Testis (tissue), 3 donors: ENCODE measurements around the gene BCAS3. TPM values are rescaled to one million over a fixed set of nuclear protein-coding genes. Genes with fewer than 3 reads are reported as not detected.
"Not testable (repeated sequence)": the region's sequence is repeated elsewhere in the genome, so short reads cannot be mapped to it uniquely, and the experiment has no call there.

Experiments used
- DNase-seq: peaks from one replicate; pipeline ENCODE4 v3.0.0-alpha.2; 2019
- H3K27ac ChIP-seq, 2 donors: fragments of 200-600 bp; sonication (generic); one replicate each; pipeline ENCODE4 v1.5.1; 2019
- H3K27me3 ChIP-seq: fragments of 200-600 bp; sonication (generic); one replicate; pipeline ENCODE4 v1.5.1; 2019
- H3K36me3 ChIP-seq: fragments of 200-600 bp; sonication (generic); one replicate; pipeline ENCODE4 v1.5.1; 2017; ENCODE audit warnings: low read depth; ENCODE audit errors: missing control alignments
- H3K4me1 ChIP-seq: fragments of 200-600 bp; sonication (generic); one replicate; pipeline ENCODE4 v1.5.1; 2019
- H3K4me3 ChIP-seq, 2 donors: fragments of 200-600 bp; sonication (generic); one replicate each; pipeline ENCODE4 v1.5.1; 2017 to 2019
- H3K9me3 ChIP-seq: fragments of 200-600 bp; sonication (generic); one replicate; pipeline ENCODE4 v1.5.1; 2017
- CTCF ChIP-seq, 3 experiments: fragments of 450-650 bp in 2 of 3; fragments of 200-600 bp in 1 of 3; sonication (generic) in 1 of 3; IDR thresholded peaks; one replicate each; pipeline ENCODE4 v1.5.1; 2016 to 2019; ENCODE audit warnings: antibody characterized with exemption in 3 of 3, mild to moderate bottlenecking in 2 of 3, moderate library complexity in 1 of 3
- POLR2A ChIP-seq: fragments of 450-650 bp; IDR thresholded peaks from one replicate; pipeline ENCODE4 v1.6.1; 2017; ENCODE audit warnings: antibody characterized with exemption, mild to moderate bottlenecking, moderate library complexity
- WGBS, 2 donors: methylation state at CpG; one replicate each; pipeline ENCODE4 v1.1.5; 2018; 5-methylcytosine and 5-hydroxymethylcytosine counted together
- intact Hi-C: fragments of 100-400 bp; cut with DNase I; formaldehyde crosslinking; loops from one replicate; pipeline ENCODE4 v1.15.1; 2023; ENCODE audit warnings: low total_unique reads
- polyA plus RNA-seq: library from polyadenylated mRNA; stranded (reverse); fragments of 350-450 nt; fragmentation: Illumina TruSeq; extraction: RNeasy Lipid Tissue Mini Kit (QIAGEN cat#74804); gene quantifications from one replicate; pipeline ENCODE4 v1.2.3, GENCODE V29; 2014; ENCODE audit warnings: low read depth, low replicate concordance; ENCODE audit not compliant: insufficient read depth
- total RNA-seq, 2 donors: library from RNA; depleted of rRNA; stranded (reverse); fragments of >200 nt; gene quantifications; one replicate each; pipeline ENCODE4 v1.2.3, GENCODE V29; 2016

The BCAS3 gene
- total and polyA plus RNA-seq, 3 donors from 2014 or later, result 54.8 to 96.7 (median 73.0) TPM

- Histone ChIP-seq H3K27ac (no peak overlapping the region), H3K27me3 (no peaks in the 10 kb centered on the region), H3K36me3 (no peaks in the 10 kb centered on the region), H3K4me1 (peaks cover 10% of the 10 kb centered on the region), H3K9me3 (no peaks in the 10 kb centered on the region), H3K4me3 (no peak overlapping the region)
- no peak for TF ChIP-seq CTCF (IDR thresholded peaks at IDR 0.05)
- no peak for TF ChIP-seq POLR2A
- intact Hi-C loops, result no loop called here
- whole genome bisulfite sequencing, 2 donors, result 94 to 97% methylated on average over 6 of the region's 6 CpGs
- no peak for DNase-seq
Observed at GRCh38 chr17:60802377-60802776, 124.7 kb downstream of the BCAS3 start.

GRCh38 chr17:60803059-60803458, 125.4 kb downstream of the BCAS3 start:
- intact Hi-C loops, result no loop called here
- TF ChIP-seq CTCF (IDR thresholded peaks at IDR 0.05) (no peak), POLR2A (no peak)
- H3K9me3 ChIP-seq, result no peaks in the 10 kb centered on the region
- H3K4me3 ChIP-seq, result no peak overlapping the region
- H3K27me3 ChIP-seq, result no peaks in the 10 kb centered on the region
- H3K4me1 ChIP-seq, result peaks cover 10% of the 10 kb centered on the region
- WGBS, 2 donors, result 94 to 97% methylated on average over 6 of the region's 6 CpGs
- no peaks in the 10 kb centered on the region for H3K36me3 ChIP-seq
- no peak overlapping the region for H3K27ac ChIP-seq
- DNase-seq, result no peak

GRCh38 chr17:60804831-60805230, 127.2 kb downstream of the BCAS3 start:
- no peak for TF ChIP-seq CTCF (IDR thresholded peaks at IDR 0.05)
- no peak for TF ChIP-seq POLR2A
- Histone ChIP-seq H3K4me3 (no peak overlapping the region), H3K27me3 (no peaks in the 10 kb centered on the region), H3K9me3 (no peaks in the 10 kb centered on the region), H3K36me3 (no peaks in the 10 kb centered on the region), H3K4me1 (peaks cover 7% of the 10 kb centered on the region), H3K27ac (no peak overlapping the region)
- intact Hi-C loops, result no loop called here
- 92 to 97% methylated on average over 3 of the region's 3 CpGs for WGBS, 2 donors
- DNase-seq, result no peak

- H3K4me3 ChIP-seq, result no peak overlapping the region
- H3K36me3 ChIP-seq, result no peaks in the 10 kb centered on the region
- DNase-seq, result no peak
- TF ChIP-seq POLR2A (no peak), CTCF (IDR thresholded peaks at IDR 0.05) (no peak)
- intact Hi-C loops, result no loop called here
- WGBS, 2 donors, result 91 to 100% methylated on average over 1 of the region's 1 CpG
- H3K9me3 ChIP-seq, result no peaks in the 10 kb centered on the region
- no peaks in the 10 kb centered on the region for H3K27me3 ChIP-seq
- H3K27ac ChIP-seq, result no peak overlapping the region
- H3K4me1 ChIP-seq, result no peaks in the 10 kb centered on the region
Observed at GRCh38 chr17:60809421-60809820, 131.8 kb downstream of the BCAS3 start.

- H3K27ac ChIP-seq, H3K36me3 ChIP-seq, H3K9me3 ChIP-seq, H3K4me1 ChIP-seq, H3K4me3 ChIP-seq, H3K27me3 ChIP-seq, intact Hi-C loops, DNase-seq: not testable (repeated sequence)
- 88 to 97% methylated on average over 2 of the region's 2 CpGs for WGBS, 2 donors
Observed at GRCh38 chr17:60814941-60815340, 137.3 kb downstream of the BCAS3 start.
